H1 (cell line): ENCODE data around the gene SGSH. TPM values are rescaled to one million over a fixed set of nuclear protein-coding genes. Genes with fewer than 3 reads are reported as not detected.

Experiments used
- CTCF ChIA-PET: fragments of 300-600 bp; sonication (Branson Sonifier 250); formaldehyde crosslinking; loops from one replicate; lab custom pipeline; 2021; ENCODE audit not compliant: partially characterized antibody; lab: Charles Lee
- POLR2A ChIA-PET: fragments of 300-600 bp; sonication (Branson Sonifier 250); formaldehyde crosslinking; loops from one replicate; lab custom pipeline; 2021; ENCODE audit warnings: inconsistent platforms; ENCODE audit not compliant: partially characterized antibody; lab: Charles Lee
- DNase-seq, 2 experiments: peaks; one replicate each; pipeline versions ENCODE4 v3.0.0 to v3.0.0-alpha.2; 2010 to 2022; ENCODE audit warnings: low spot score in 2 of 2, low read depth in 1 of 2, mixed read lengths in 1 of 2
- FAIRE-seq: peaks from 2 replicates; lab custom pipeline; 2011; peaks lifted over from hg19 to GRCh38; lab: Jason Lieb, UNC
- H2AFZ ChIP-seq: 2 replicates; pipeline ENCODE4 v1.8.1; 2012; ENCODE audit warnings: low read length, inconsistent platforms
- H2AK5ac ChIP-seq: 2 replicates; pipeline ENCODE4 v1.6.1; 2013; ENCODE audit warnings: low read depth, low read length
- H2BK120ac ChIP-seq: replicated peaks from 2 replicates; pipeline ENCODE3; 2013; ENCODE audit warnings: low read depth, low read length, inconsistent platforms
- H2BK12ac ChIP-seq: 2 replicates; pipeline ENCODE4 v1.6.1; 2013; ENCODE audit warnings: low read depth, low read length
- H2BK15ac ChIP-seq: 2 replicates; pipeline ENCODE4 v1.6.1; 2013; ENCODE audit warnings: low read length
- H2BK20ac ChIP-seq: 2 replicates; pipeline ENCODE4 v1.6.1; 2013; ENCODE audit warnings: low read length
- H2BK5ac ChIP-seq: 2 replicates; pipeline ENCODE4 v1.6.1; 2013; ENCODE audit warnings: low read depth, low read length
- H3K14ac ChIP-seq: 2 replicates; pipeline ENCODE4 v1.6.1; 2013; ENCODE audit warnings: inconsistent platforms; ENCODE audit not compliant: insufficient read length
- H3K18ac ChIP-seq: 2 replicates; pipeline ENCODE4 v1.6.1; 2013; ENCODE audit warnings: low read length; ENCODE audit errors: extremely low read depth
- H3K23ac ChIP-seq: 2 replicates; pipeline ENCODE4 v1.6.1; 2013; ENCODE audit warnings: inconsistent platforms; ENCODE audit not compliant: insufficient read length
- H3K23me2 ChIP-seq: 2 replicates; pipeline ENCODE4 v1.6.1; 2013; ENCODE audit warnings: low read depth, low read length
- H3K27ac ChIP-seq: 2 replicates; pipeline ENCODE4 v1.6.1; 2011; ENCODE audit warnings: low read depth, low read length, inconsistent platforms
- H3K27me3 ChIP-seq, 4 experiments: replicated peaks in 1 of 4; 1 replicate in 1 of 4; 2 replicates in 3 of 4; pipeline versions ENCODE4 v1.6.1 to v1.8.1; 2011 to 2013; ENCODE audit warnings: low read length in 3 of 4, mild to moderate bottlenecking in 3 of 4, inconsistent platforms in 2 of 4, mixed read lengths in 2 of 4, moderate library complexity in 1 of 4; ENCODE audit not compliant: control insufficient read depth in 3 of 4, insufficient read depth in 3 of 4; ENCODE audit errors: extremely low read depth in 1 of 4
- H3K36me3 ChIP-seq, 4 experiments: 2 replicates each; pipeline versions ENCODE4 v1.6.1 to v1.8.1; 2011 to 2013; ENCODE audit warnings: mild to moderate bottlenecking in 4 of 4, low read length in 3 of 4, moderate library complexity in 2 of 4, control low read depth in 1 of 4, inconsistent platforms in 1 of 4; ENCODE audit not compliant: insufficient read depth in 4 of 4, control insufficient read depth in 2 of 4
- H3K4ac ChIP-seq: replicated peaks from 2 replicates; pipeline ENCODE3; 2013; ENCODE audit warnings: low read length, low read depth, mixed read lengths, inconsistent platforms; ENCODE audit not compliant: insufficient read length
- H3K4me1 ChIP-seq, 4 experiments: replicated peaks in 1 of 4; 1 replicate in 1 of 4; 2 replicates in 3 of 4; pipeline versions ENCODE4 v1.6.1 to v1.8.1; 2011 to 2013; ENCODE audit warnings: low read length in 3 of 4, inconsistent platforms in 2 of 4, mixed read lengths in 1 of 4; ENCODE audit not compliant: insufficient read depth in 4 of 4, control insufficient read depth in 3 of 4
- H3K4me2 ChIP-seq, 2 experiments: 2 replicates each; pipeline versions ENCODE4 v1.6.1 to v1.8.1; 2011 to 2013; ENCODE audit warnings: low read depth in 2 of 2, low read length in 2 of 2, control low read depth in 1 of 2, inconsistent platforms in 1 of 2, mild to moderate bottlenecking in 1 of 2; ENCODE audit not compliant: insufficient read depth in 1 of 2
- H3K4me3 ChIP-seq, 4 experiments: fragments of 200-600, 300-600 bp in 1 of 4; sonication (generic), shearing (Covaris generic), sonication (Bioruptor Twin) in 1 of 4; 2 replicates each; pipeline versions ENCODE4 v1.5.1 to v1.8.1; 2011 to 2016; ENCODE audit warnings: low read length in 4 of 4, low read depth in 3 of 4, control low read depth in 2 of 4, inconsistent platforms in 2 of 4, mild to moderate bottlenecking in 2 of 4, mixed read lengths in 1 of 4, moderate library complexity in 1 of 4; ENCODE audit not compliant: insufficient read depth in 2 of 4; ENCODE audit errors: extremely low read depth in 1 of 4
- H3K56ac ChIP-seq: replicated peaks from 2 replicates; pipeline ENCODE3; 2013; ENCODE audit warnings: low read depth, mild to moderate bottlenecking, mixed read lengths, low read length, inconsistent platforms; ENCODE audit not compliant: insufficient read length
- H3K79me1 ChIP-seq: 2 replicates; pipeline ENCODE4 v1.6.1; 2013; ENCODE audit warnings: low read depth, low read length, control low read depth
- H3K79me2 ChIP-seq, 2 experiments: 2 replicates each; pipeline versions ENCODE4 v1.6.1 to v1.8.1; 2012 to 2013; ENCODE audit warnings: low read length in 2 of 2, mild to moderate bottlenecking in 2 of 2, inconsistent platforms in 1 of 2; ENCODE audit not compliant: insufficient read depth in 2 of 2, control insufficient read depth in 1 of 2
- H3K9ac ChIP-seq, 4 experiments: replicated peaks in 1 of 4; 1 replicate in 1 of 4; 2 replicates in 3 of 4; pipeline versions ENCODE4 v1.6.1 to v1.8.1; 2011 to 2013; ENCODE audit warnings: low read depth in 3 of 4, low read length in 3 of 4, control low read depth in 2 of 4, mild to moderate bottlenecking in 2 of 4, moderate library complexity in 2 of 4, inconsistent platforms in 1 of 4; ENCODE audit errors: extremely low read depth in 1 of 4
- H3K9me3 ChIP-seq, 2 experiments: 2 replicates each; pipeline versions ENCODE4 v1.6.1 to v1.8.1; 2012 to 2013; ENCODE audit warnings: mild to moderate bottlenecking in 2 of 2, moderate library complexity in 2 of 2, control low read depth in 1 of 2, inconsistent platforms in 1 of 2, low read depth in 1 of 2, low read length in 1 of 2, mixed read lengths in 1 of 2; ENCODE audit not compliant: insufficient read depth in 2 of 2
- H4K20me1 ChIP-seq, 2 experiments: replicated peaks in 1 of 2; 2 replicates each; pipeline versions ENCODE3 to v1.8.1; 2011 to 2013; ENCODE audit warnings: inconsistent platforms in 2 of 2, low read length in 2 of 2, mild to moderate bottlenecking in 1 of 2; ENCODE audit not compliant: insufficient read depth in 2 of 2, control insufficient read depth in 1 of 2
- H4K5ac ChIP-seq: 2 replicates; pipeline ENCODE4 v1.6.1; 2013; ENCODE audit warnings: low read length, low read depth, mixed read lengths, inconsistent platforms; ENCODE audit not compliant: insufficient read length
- H4K8ac ChIP-seq: 2 replicates; pipeline ENCODE4 v1.8.0; 2013; ENCODE audit warnings: mild to moderate bottlenecking, moderate library complexity, low read length, inconsistent platforms; ENCODE audit not compliant: insufficient read depth; ENCODE audit errors: extremely low read depth
- H4K91ac ChIP-seq: replicated peaks from 2 replicates; pipeline ENCODE3; 2013; ENCODE audit warnings: low read length, mixed read lengths, inconsistent platforms; ENCODE audit not compliant: insufficient read length
- ATF2 ChIP-seq: IDR thresholded peaks from 2 replicates; pipeline ENCODE4 v1.6.1; 2012; ENCODE audit warnings: low read length, inconsistent platforms
- BRCA1 ChIP-seq: IDR thresholded peaks from 2 replicates; pipeline ENCODE4 v1.6.1; 2012; ENCODE audit warnings: low read depth, low read length, improper control_type of control experiment
- CTCF ChIP-seq, 3 experiments: IDR thresholded peaks; 1 replicate in 2 of 3; 2 replicates in 1 of 3; pipeline versions ENCODE4 v1.5.1 to v1.6.1; 2011; ENCODE audit warnings: low read length in 3 of 3, mild to moderate bottlenecking in 3 of 3, inconsistent platforms in 2 of 3, low read depth in 1 of 3, moderate library complexity in 1 of 3; ENCODE audit not compliant: insufficient read depth in 1 of 3; ENCODE audit errors: control extremely low read depth in 1 of 3
- FOSL1 ChIP-seq: IDR thresholded peaks from 2 replicates; pipeline ENCODE4 v1.6.1; 2011; ENCODE audit warnings: mild to moderate bottlenecking, low read depth, low read length, moderate library complexity; ENCODE audit not compliant: insufficient read depth
- MAFK ChIP-seq: IDR thresholded peaks from 2 replicates; pipeline ENCODE4 v1.6.1; 2012; ENCODE audit warnings: low read depth, mild to moderate bottlenecking, improper control_type of control experiment, low read length
- NRF1 ChIP-seq: IDR thresholded peaks from 2 replicates; pipeline ENCODE4 v1.6.1; 2011; ENCODE audit warnings: mild to moderate bottlenecking, low read depth, low read length, improper control_type of control experiment
- SRF ChIP-seq: IDR thresholded peaks from 2 replicates; pipeline ENCODE4 v1.6.1; 2011; ENCODE audit warnings: mild to moderate bottlenecking, low read depth, low read length, moderate library complexity
- TBP ChIP-seq: IDR thresholded peaks from 2 replicates; pipeline ENCODE4 v1.6.1; 2011; ENCODE audit warnings: low read depth, low read length, improper control_type of control experiment
- TEAD4 ChIP-seq: IDR thresholded peaks from 2 replicates; pipeline ENCODE4 v1.6.1; 2012; ENCODE audit warnings: low read depth, low read length, inconsistent platforms, mixed read lengths
- WGBS, 2 experiments: shearing (Covaris generic) in 1 of 2; methylation state at CpG; one replicate each; pipeline versions ENCODE4 v1.1.6 to v1.1.7; 2013 to 2015; ENCODE audit warnings: low lambda C conversion rate in 2 of 2, mixed read lengths in 2 of 2, inconsistent platforms in 1 of 2, low coverage in 1 of 2, missing lambda C conversion rate in 1 of 2; ENCODE audit not compliant: insufficient replicate concordance in 2 of 2, insufficient coverage in 1 of 2, insufficient read length in 1 of 2; ENCODE audit errors: extremely low coverage in 1 of 2, missing lambda C conversion rate in 1 of 2; 5-methylcytosine and 5-hydroxymethylcytosine counted together
- polyA plus RNA-seq, 7 experiments: library from polyadenylated mRNA; depleted of rRNA in 3 of 7; stranded (reverse) in 5 of 7; unstranded in 2 of 7; fragments of >200 nt in 5 of 7; fragments of 200-250 nt in 2 of 7; gene quantifications; 1 replicate in 5 of 7; 2 replicates in 1 of 7; 4 replicates in 1 of 7; pipeline versions ENCODE4 v1.2.1 to v1.2.3, GENCODE V29; 2011 to 2013; ENCODE audit warnings: missing spikeins in 2 of 7, mixed read lengths in 2 of 7
- total RNA-seq: library from RNA; stranded (reverse); fragmentation: NEBNext Ultra II Directional; extraction: Animal tissue kit (Norgen Biotek cat#: 25700); gene quantifications from 2 replicates; pipeline ENCODE4 v1.2.1, GENCODE V29; 2021

Gene SGSH
- total and polyA plus RNA-seq, 2 of the 8 experiments (the other 6 are each of a cell fraction or from before 2014, with no cell fraction given): 18.0 to 19.6 TPM

GRCh38 chr17:80227666-80228065, 7.5 kb upstream of the SGSH start:
- Histone ChIP-seq H3K9ac (no peak overlapping the region), H4K5ac (no peak overlapping the region), H3K56ac (no peak overlapping the region), H3K27ac (no peak overlapping the region), H2BK120ac (no peak overlapping the region), H3K9me3 (peaks cover 0 to 6% of the 10 kb centered on the region in 2 experiments; a peak in 1 of 4 replicates), H3K4me2 (no peak overlapping the region), H2BK20ac (no peak overlapping the region), H3K79me1 (0 out of 2 replicates have a peak, but pooled peaks cover 2% of the 10 kb centered on the region), H3K23ac (no peak overlapping the region), H4K8ac (no peak overlapping the region), H3K4me3 (no peak overlapping the region), H3K14ac (no peak overlapping the region), H4K20me1 (peaks cover 2% of the 10 kb centered on the region in 2 experiments), H3K36me3 (peaks cover 0 to 6% (median 1%) of the 10 kb centered on the region in 4 experiments; a peak in 2 of 8 replicates), H2BK12ac (no peak overlapping the region), H3K4ac (no peak overlapping the region), H3K18ac (no peak overlapping the region), H4K91ac (no peak overlapping the region), H3K4me1 (peaks cover 0 to 16% (median 6%) of the 10 kb centered on the region in 4 experiments; a peak in 6 of 7 replicates), H2BK15ac (no peak overlapping the region), H2BK5ac (no peak overlapping the region), H2AFZ (no peak overlapping the region), H3K27me3 (no peaks in the 10 kb centered on the region), H3K23me2 (peaks cover 3% of the 10 kb centered on the region; the same call in 1 of the 2 replicates), H3K79me2 (no peaks in the 10 kb centered on the region), H2AK5ac (no peak overlapping the region)
- FAIRE-seq (no peak), DNase-seq (no peak)
- 94% methylated on average over 11 of the region's 11 CpGs; no CpG with 5 or more reads in 1 of the 2 experiments for WGBS, 2 experiments
- CTCF ChIA-PET: interaction anchor here (0.9 to 3.5 kb wide), 5 partner anchors 20 to 124 kb away, joined by 3 to 19 read pairs (median 4); no protein-coding TSS in a partner anchor
- POLR2A ChIA-PET: interaction anchor here (1.0 to 4.6 kb wide), 2 partner anchors 16 to 34 kb away, joined by 3 to 19 read pairs; partner anchors contain the start of gene RNF213
- TF ChIP-seq TBP: no peak
- no peak for TF ChIP-seq BRCA1
- no peak for TF ChIP-seq NRF1
- no peak for TF ChIP-seq FOSL1
- no peak for TF ChIP-seq MAFK
- TF ChIP-seq TEAD4: no peak
- no peak for TF ChIP-seq ATF2
- TF ChIP-seq CTCF (IDR thresholded peaks at IDR 0.05; ENCODE audit: control extremely low read depth in 1 of 3, insufficient read depth in 1 of 3, low read depth in 1 of 3, low read length in 3 of 3): no peak
- no peak for TF ChIP-seq SRF
